GM23338 (cell line): ENCODE data around the gene PTTG1IP.

Experiments
- CREB1 ChIP-seq: fragments of 250-450 bp; sonication (Bioruptor Pico); IDR thresholded peaks from 2 replicates; pipeline ENCODE4 v1.5.0; 2020; ENCODE audit warnings: low read depth, mild to moderate bottlenecking, moderate library complexity
- CTCF ChIP-seq, 2 experiments: fragments of 200-600 bp in 1 of 2; sonication (generic) in 1 of 2; conservative IDR thresholded peaks; 2 replicates each; pipeline versions ENCODE4 v1.5.1 to v1.6.1; 2016 to 2017; ENCODE audit warnings: antibody characterized with exemption in 2 of 2, low read depth in 2 of 2, mild to moderate bottlenecking in 2 of 2, moderate library complexity in 1 of 2
- EZH2 ChIP-seq: fragments of 200-600 bp; sonication (generic); IDR thresholded peaks from one replicate; pipeline ENCODE4 v1.8.0; 2017; ENCODE audit warnings: antibody characterized with exemption, mild to moderate bottlenecking, low read depth; ENCODE audit not compliant: unreplicated experiment
- POLR2AphosphoS5 ChIP-seq: IDR thresholded peaks from 2 replicates; pipeline ENCODE4 v1.6.1; 2016; ENCODE audit warnings: antibody characterized with exemption, low read depth
- TF ChIP-seq, protein P1 (sequence below): IDR thresholded peaks from 2 replicates; pipeline ENCODE4 v1.6.1; 2016; ENCODE audit warnings: antibody characterized with exemption

GRCh38 chr21:44893278-44893556 is 19.7 kb upstream of the PTTG1IP start:
- TF ChIP-seq CTCF (conservative IDR thresholded peaks at IDR 0.05; ENCODE audit: low read depth in 2 of 2): no peak
- TF ChIP-seq POLR2AphosphoS5: no peak
- no peak for TF ChIP-seq CREB1 (CRISPR knock-in tag)
- TF ChIP-seq EZH2: no peak
- TF ChIP-seq, protein P1, sequence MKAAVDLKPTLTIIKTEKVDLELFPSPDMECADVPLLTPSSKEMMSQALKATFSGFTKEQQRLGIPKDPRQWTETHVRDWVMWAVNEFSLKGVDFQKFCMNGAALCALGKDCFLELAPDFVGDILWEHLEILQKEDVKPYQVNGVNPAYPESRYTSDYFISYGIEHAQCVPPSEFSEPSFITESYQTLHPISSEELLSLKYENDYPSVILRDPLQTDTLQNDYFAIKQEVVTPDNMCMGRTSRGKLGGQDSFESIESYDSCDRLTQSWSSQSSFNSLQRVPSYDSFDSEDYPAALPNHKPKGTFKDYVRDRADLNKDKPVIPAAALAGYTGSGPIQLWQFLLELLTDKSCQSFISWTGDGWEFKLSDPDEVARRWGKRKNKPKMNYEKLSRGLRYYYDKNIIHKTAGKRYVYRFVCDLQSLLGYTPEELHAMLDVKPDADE: no peak
